ENCODE results near the gene DACH2. TPM values are rescaled to one million over a fixed set of nuclear protein-coding genes. Genes with fewer than 3 reads are reported as not detected.

Gene DACH2
- total RNA-seq, 3 donors from 2014 or later = 0.09 to 0.10 TPM; not detected in 1

DNA sequence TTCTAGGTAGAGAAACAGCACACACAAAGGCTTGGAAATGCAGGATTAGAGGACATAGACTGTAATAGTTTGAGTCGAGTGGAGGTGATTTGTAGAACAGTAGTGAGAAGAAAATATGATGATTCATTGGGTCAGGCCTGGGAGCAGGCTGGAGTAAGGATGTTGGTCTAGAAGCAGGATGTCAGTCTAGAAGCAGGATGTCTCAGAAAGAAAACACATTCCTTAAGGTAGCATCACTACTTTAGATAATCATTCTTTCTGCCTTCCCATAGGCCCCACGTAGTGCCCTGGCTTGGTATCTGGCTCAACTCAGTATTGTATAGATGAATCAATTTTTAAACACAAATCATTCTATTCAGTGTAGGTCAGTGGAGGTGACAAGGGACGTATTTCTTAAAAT lies 11.2 kb upstream of the DACH2 start:
- H3K4me3 ChIP-seq = no peak overlapping the region
- no peak for TF ChIP-seq CTCF (IDR thresholded peaks at IDR 0.05)
- H3K4me1 ChIP-seq (ENCODE audit: low read depth) = no peaks in the 10 kb centered on the region
- DNase-seq (no peak), ATAC-seq (no peak)
- no peaks in the 10 kb centered on the region for H3K9me3 ChIP-seq
- H3K36me3 ChIP-seq (ENCODE audit: low read depth) = no peaks in the 10 kb centered on the region
- intact Hi-C loops (cut with DNase I, micrococcal nuclease) = no loop called here

- intact Hi-C loops (cut with DNase I, micrococcal nuclease) = no loop called here
These were observed 6.5 kb upstream of the DACH2 start for GRCh38 chrX:86141786-86142185.

DNA sequence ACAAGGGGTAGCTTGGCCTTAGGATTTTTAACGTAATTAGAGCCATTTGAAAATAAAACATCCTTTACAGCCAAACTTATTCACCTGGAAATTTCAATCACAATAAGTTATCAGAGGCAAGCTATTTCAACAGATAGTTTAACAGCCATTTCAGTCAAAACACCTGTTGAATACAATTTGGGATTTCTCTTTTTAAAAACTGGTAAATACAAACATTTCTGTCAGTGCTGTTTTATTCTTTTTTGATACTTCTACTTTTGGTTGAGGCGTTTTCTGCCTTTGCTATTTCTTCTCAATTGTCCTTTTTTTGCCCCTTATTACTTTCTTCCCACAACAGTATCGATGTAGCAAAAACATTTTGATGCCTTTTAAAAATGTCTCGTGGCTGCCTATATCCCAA lies 2.1 kb upstream of the DACH2 start:
- intact Hi-C loops (cut with DNase I, micrococcal nuclease) = no loop called here
- Histone ChIP-seq H3K4me1 (ENCODE audit: low read depth) (no peaks in the 10 kb centered on the region), H3K36me3 (ENCODE audit: low read depth) (no peaks in the 10 kb centered on the region), H3K9me3 (no peaks in the 10 kb centered on the region), H3K4me3 (no peak overlapping the region)
- ATAC-seq (no peak), DNase-seq (no peak)
- TF ChIP-seq CTCF (IDR thresholded peaks at IDR 0.05) = no peak

More at GRCh38 chrX:86141786-86142185, 6.5 kb upstream of the DACH2 start:
- Histone ChIP-seq H3K9me3 (no peaks in the 10 kb centered on the region), H3K4me1 (ENCODE audit: low read depth) (no peaks in the 10 kb centered on the region), H3K4me3 (no peak overlapping the region), H3K36me3 (ENCODE audit: low read depth) (no peaks in the 10 kb centered on the region)
- DNase-seq = no peak
- ATAC-seq = no peak
- TF ChIP-seq CTCF (IDR thresholded peaks at IDR 0.05) = no peak

GRCh38 chrX:86148594-86148993 lies 343 bp downstream of the DACH2 start:
- H3K9me3 ChIP-seq = no peaks in the 10 kb centered on the region
- DNase-seq (no peak), ATAC-seq (no peak)
- H3K36me3 ChIP-seq (ENCODE audit: low read depth) = no peaks in the 10 kb centered on the region
- intact Hi-C loops (cut with DNase I, micrococcal nuclease) = no loop called here
- no peaks in the 10 kb centered on the region for H3K4me1 ChIP-seq (ENCODE audit: low read depth)
- no peak overlapping the region for H3K4me3 ChIP-seq
- TF ChIP-seq CTCF (IDR thresholded peaks at IDR 0.05) = no peak

- H3K4me1 ChIP-seq (ENCODE audit: low read depth) = no peaks in the 10 kb centered on the region
- no peaks in the 10 kb centered on the region for H3K36me3 ChIP-seq (ENCODE audit: low read depth)
- ATAC-seq = no peak
- TF ChIP-seq CTCF (IDR thresholded peaks at IDR 0.05) = no peak
- intact Hi-C loops (cut with DNase I, micrococcal nuclease) = no loop called here
- DNase-seq = no peak
- H3K4me3 ChIP-seq = no peak overlapping the region
- no peaks in the 10 kb centered on the region for H3K9me3 ChIP-seq
These were observed 868 bp downstream of the DACH2 start for GRCh38 chrX:86149119-86149518.

- DNase-seq (no peak), ATAC-seq (no peak)
- TF ChIP-seq CTCF (IDR thresholded peaks at IDR 0.05) = no peak
- Histone ChIP-seq H3K4me3 (no peak overlapping the region), H3K36me3 (ENCODE audit: low read depth) (no peaks in the 10 kb centered on the region), H3K4me1 (ENCODE audit: low read depth) (no peaks in the 10 kb centered on the region), H3K9me3 (no peaks in the 10 kb centered on the region)
- intact Hi-C loops (cut with DNase I, micrococcal nuclease) = no loop called here
These were observed 6.3 kb downstream of the DACH2 start for GRCh38 chrX:86154553-86154952.

Data from mucosa of descending colon (tissue), 3 donors.